Right kidney (tissue), 1 donor: ENCODE measurements around the gene SIPA1L3.
"Not testable (repeated sequence)": the region's sequence is repeated elsewhere in the genome, so short reads cannot be mapped to it uniquely, and the experiment has no call there.

Experiments
- DNase-seq: peaks from one replicate; pipeline ENCODE4 v3.0.0-alpha.2; 2016

Gene SIPA1L3

GRCh38 chr19:38023671-38024541, 116.9 kb downstream of the SIPA1L3 start:
- no peak for DNase-seq

GRCh38 chr19:38024992-38025908, 118.2 kb downstream of the SIPA1L3 start:
- no peak for DNase-seq

GRCh38 chr19:38025909-38026307, 118.9 kb downstream of the SIPA1L3 start:
- no peak for DNase-seq

- DNase-seq, result no peak
Measured at GRCh38 chr19:38028913-38029510, 122.0 kb downstream of the SIPA1L3 start.

- not testable (repeated sequence) for DNase-seq
Measured at GRCh38 chr19:38030001-38030400, 123.0 kb downstream of the SIPA1L3 start.

GRCh38 chr19:38030686-38031422, 123.8 kb downstream of the SIPA1L3 start:
- DNase-seq, result no peak

GRCh38 chr19:38031423-38031770, 124.4 kb downstream of the SIPA1L3 start:
- no peak for DNase-seq

GRCh38 chr19:38032151-38032550, 125.1 kb downstream of the SIPA1L3 start:
- no peak for DNase-seq

GRCh38 chr19:38032951-38033350, 125.9 kb downstream of the SIPA1L3 start:
- DNase-seq, result no peak

- DNase-seq, result no peak
Measured at GRCh38 chr19:38033658-38034491, 126.9 kb downstream of the SIPA1L3 start.

GRCh38 chr19:38034492-38034860, 127.5 kb downstream of the SIPA1L3 start:
- no peak for DNase-seq

- DNase-seq, result no peak
Measured at GRCh38 chr19:38035515-38036495, 128.8 kb downstream of the SIPA1L3 start.

GRCh38 chr19:38036707-38037611, 130.0 kb downstream of the SIPA1L3 start:
- no peak for DNase-seq

- DNase-seq, result no peak
Measured at GRCh38 chr19:38039966-38040365, 133.0 kb downstream of the SIPA1L3 start.

GRCh38 chr19:38042132-38042531, 135.1 kb downstream of the SIPA1L3 start:
- no peak for DNase-seq

GRCh38 chr19:38043649-38044144, 136.7 kb downstream of the SIPA1L3 start:
- DNase-seq, result no peak

- no peak for DNase-seq
Measured at GRCh38 chr19:38044267-38045111, 137.5 kb downstream of the SIPA1L3 start.
